ENCODE results near the gene TMEM182.

- TF ChIP-seq POLR2A (IDR thresholded peaks at IDR 0.05), result no peak
- TF ChIP-seq, protein P1, sequence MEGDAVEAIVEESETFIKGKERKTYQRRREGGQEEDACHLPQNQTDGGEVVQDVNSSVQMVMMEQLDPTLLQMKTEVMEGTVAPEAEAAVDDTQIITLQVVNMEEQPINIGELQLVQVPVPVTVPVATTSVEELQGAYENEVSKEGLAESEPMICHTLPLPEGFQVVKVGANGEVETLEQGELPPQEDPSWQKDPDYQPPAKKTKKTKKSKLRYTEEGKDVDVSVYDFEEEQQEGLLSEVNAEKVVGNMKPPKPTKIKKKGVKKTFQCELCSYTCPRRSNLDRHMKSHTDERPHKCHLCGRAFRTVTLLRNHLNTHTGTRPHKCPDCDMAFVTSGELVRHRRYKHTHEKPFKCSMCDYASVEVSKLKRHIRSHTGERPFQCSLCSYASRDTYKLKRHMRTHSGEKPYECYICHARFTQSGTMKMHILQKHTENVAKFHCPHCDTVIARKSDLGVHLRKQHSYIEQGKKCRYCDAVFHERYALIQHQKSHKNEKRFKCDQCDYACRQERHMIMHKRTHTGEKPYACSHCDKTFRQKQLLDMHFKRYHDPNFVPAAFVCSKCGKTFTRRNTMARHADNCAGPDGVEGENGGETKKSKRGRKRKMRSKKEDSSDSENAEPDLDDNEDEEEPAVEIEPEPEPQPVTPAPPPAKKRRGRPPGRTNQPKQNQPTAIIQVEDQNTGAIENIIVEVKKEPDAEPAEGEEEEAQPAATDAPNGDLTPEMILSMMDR (IDR thresholded peaks at IDR 0.05), result no peak
Observed at GRCh38 chr2:102803041-102803896, 41.4 kb downstream of the TMEM182 start.

All from lower leg skin (tissue), 3 donors.